K562 (cell line): ENCODE measurements around the gene ABHD16A. TPM values are rescaled to one million over a fixed set of nuclear protein-coding genes. Genes with fewer than 3 reads are reported as not detected.
A peak's percentile ranks its signal among the peaks of the same experiment; 100 is the strongest.

Experiments used
- COPS2 ChIP-seq: fragments of 450-650 bp; conservative IDR thresholded peaks from 2 replicates; pipeline ENCODE4 v1.6.1; 2016; ENCODE audit warnings: mild to moderate bottlenecking, moderate library complexity
- HLTF ChIP-seq: fragments of 450-650 bp; IDR thresholded peaks from 2 replicates; pipeline ENCODE4 v1.6.1; 2016
- KAT7 ChIP-seq: sonication (generic); formaldehyde crosslinking; IDR thresholded peaks from 2 replicates; pipeline ENCODE4 v1.8.0; 2022; ENCODE audit warnings: missing genetic modification reagents, mild to moderate bottlenecking, borderline replicate concordance
- SAFB ChIP-seq: fragments of 200-400 bp; formaldehyde crosslinking; IDR thresholded peaks from 2 replicates; pipeline ENCODE4 v1.6.1; 2017; ENCODE audit warnings: low read depth, low read length, borderline replicate concordance
- SIX5 ChIP-seq, 2 experiments: IDR thresholded peaks; 2 replicates each; pipeline ENCODE4 v1.6.1; 2011; ENCODE audit warnings: low read length in 2 of 2, borderline replicate concordance in 1 of 2, low read depth in 1 of 2, mild to moderate bottlenecking in 1 of 2, moderate library complexity in 1 of 2; ENCODE audit not compliant: insufficient read depth in 1 of 2
- TCF7 ChIP-seq: sonication (generic); IDR thresholded peaks from 2 replicates; pipeline ENCODE4 v1.6.1; 2016; ENCODE audit warnings: antibody characterized with exemption, borderline replicate concordance
- U2AF1 ChIP-seq: fragments of 200-400 bp; formaldehyde crosslinking; optimal IDR thresholded peaks from 2 replicates; pipeline ENCODE3; 2017; ENCODE audit warnings: mild to moderate bottlenecking, low read depth, low read length, moderate library complexity
- ZEB2 ChIP-seq: fragments of 450-650 bp; IDR thresholded peaks from 2 replicates; pipeline ENCODE4 v1.6.1; 2016
- ZNF561 ChIP-seq: fragments of 450-650 bp; formaldehyde crosslinking; conservative IDR thresholded peaks from 2 replicates; pipeline ENCODE4 v1.4.0; 2020; ENCODE audit warnings: mild to moderate bottlenecking, moderate library complexity
- ZNF764 ChIP-seq: fragments of 250-450 bp; sonication (Bioruptor Pico); IDR thresholded peaks from 2 replicates; pipeline ENCODE4 v1.4.0; 2020; ENCODE audit warnings: low read depth, mild to moderate bottlenecking, moderate library complexity
- ZNF780A ChIP-seq: fragments of 250-450 bp; sonication (Bioruptor Pico); IDR thresholded peaks from 2 replicates; pipeline ENCODE4 v1.5.0; 2021; ENCODE audit warnings: mild to moderate bottlenecking
- polyA plus RNA-seq, 8 experiments: library from polyadenylated mRNA; depleted of rRNA in 4 of 8; stranded (reverse) in 5 of 8; unstranded in 3 of 8; fragments of >200 nt; fragmentation: Nextera tagmentation in 2 of 8; fragmentation: Illumina TruSeq in 1 of 8; extraction: Ambion mirVana in 2 of 8; extraction: Trizol in 1 of 8; gene quantifications; 2 replicates each; pipeline versions ENCODE4 v1.2.1 to v1.2.3, GENCODE V29; 2011 to 2014; ENCODE audit warnings: inconsistent platforms in 1 of 8, missing spikeins in 1 of 8
- total RNA-seq, 7 experiments: library from RNA; depleted of rRNA in 6 of 7; stranded (reverse); fragments of >200 nt in 6 of 7; fragmentation: Illumina TruSeq in 2 of 7; extraction: Trizol in 2 of 7; gene quantifications; 2 replicates each; pipeline versions ENCODE4 v1.2.1 to v1.2.3, GENCODE V29; 2011 to 2021; ENCODE audit warnings: low replicate concordance in 1 of 7
- TF ChIP-seq, protein P1 (sequence below): sonication (generic); formaldehyde crosslinking; IDR thresholded peaks from 2 replicates; pipeline ENCODE4 v1.5.0; 2020; ENCODE audit warnings: missing genetic modification reagents
- TF ChIP-seq, protein P2 (sequence below): fragments of 250-450 bp; sonication (Bioruptor Pico); IDR thresholded peaks from 2 replicates; pipeline ENCODE4 v1.8.0; 2022; ENCODE audit warnings: inconsistent platforms, mild to moderate bottlenecking, moderate library complexity, borderline replicate concordance
- TF ChIP-seq, protein P3 (sequence below): fragments of 450-650 bp; IDR thresholded peaks from one replicate; pipeline ENCODE4 v1.6.1; 2018; ENCODE audit warnings: mild to moderate bottlenecking, moderate library complexity; ENCODE audit not compliant: partially characterized antibody
- TF ChIP-seq, protein P4 (sequence below): sonication (generic); formaldehyde crosslinking; IDR thresholded peaks from 2 replicates; pipeline ENCODE4 v1.8.0; 2022; ENCODE audit warnings: mild to moderate bottlenecking, missing genetic modification reagents, borderline replicate concordance
- TF ChIP-seq, protein P5 (sequence below): fragments of 450-650 bp; IDR thresholded peaks from 2 replicates; pipeline ENCODE4 v1.6.1; 2018; ENCODE audit not compliant: partially characterized antibody
- TF ChIP-seq, protein P6 (sequence below): sonication (generic); formaldehyde crosslinking; IDR thresholded peaks from 2 replicates; pipeline ENCODE4 v1.8.0; 2022; ENCODE audit warnings: mild to moderate bottlenecking, missing genetic modification reagents

ABHD16A gene
- total and polyA plus RNA-seq, 9 of the 15 experiments (the other 6 are each of a cell fraction or from before 2014, with no cell fraction given), result 25.8 to 120 (median 81.6) TPM

DNA sequence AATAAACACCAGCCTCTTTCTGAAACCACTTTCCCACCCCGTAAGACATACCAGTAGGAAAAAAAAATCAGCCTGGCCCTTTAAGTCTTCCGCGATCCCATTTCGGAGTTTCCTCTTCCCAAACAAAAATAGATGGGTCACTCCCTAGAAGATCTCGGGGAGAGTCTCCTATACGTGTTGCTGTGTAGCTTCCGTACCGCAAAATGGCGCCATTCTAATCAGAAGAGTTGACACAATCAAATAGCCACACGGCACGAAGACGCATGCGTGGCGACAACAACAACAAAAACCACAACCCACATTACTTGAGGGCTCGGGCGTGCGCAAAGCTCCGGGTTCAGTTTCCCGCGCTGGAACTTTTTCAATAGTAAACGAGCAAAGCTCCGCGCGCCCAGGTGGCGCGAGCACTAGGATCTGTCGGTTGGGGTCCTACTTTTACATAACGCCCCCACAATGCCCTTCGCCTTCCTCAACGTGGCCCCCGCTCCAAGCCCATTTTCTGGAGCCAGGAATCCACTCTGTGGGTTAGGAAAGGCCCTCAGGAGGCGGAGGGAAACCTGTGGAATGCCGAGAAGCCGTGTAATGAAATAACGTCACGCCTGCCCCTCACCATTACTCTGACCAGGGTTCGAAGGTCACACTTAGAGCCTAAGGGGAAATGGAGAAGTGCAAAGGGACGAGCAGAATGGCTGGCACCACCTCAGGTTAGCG is 38.2 kb downstream of the ABHD16A start, which contains the start of gene GPANK1 (continued):
- TF ChIP-seq, protein P1, sequence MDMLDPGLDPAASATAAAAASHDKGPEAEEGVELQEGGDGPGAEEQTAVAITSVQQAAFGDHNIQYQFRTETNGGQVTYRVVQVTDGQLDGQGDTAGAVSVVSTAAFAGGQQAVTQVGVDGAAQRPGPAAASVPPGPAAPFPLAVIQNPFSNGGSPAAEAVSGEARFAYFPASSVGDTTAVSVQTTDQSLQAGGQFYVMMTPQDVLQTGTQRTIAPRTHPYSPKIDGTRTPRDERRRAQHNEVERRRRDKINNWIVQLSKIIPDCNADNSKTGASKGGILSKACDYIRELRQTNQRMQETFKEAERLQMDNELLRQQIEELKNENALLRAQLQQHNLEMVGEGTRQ (CRISPR knock-in tag), result no peak
- TF ChIP-seq TCF7 (no peak), ZNF561 (CRISPR knock-in tag) (no peak), ZNF780A (CRISPR knock-in tag) (no peak), ZEB2 (peak; percentile 26; the same call in 1 of the 2 replicates), COPS2 (no peak), SIX5 (IDR thresholded peaks at IDR 0.05; ENCODE audit: borderline replicate concordance in 1 of 2, insufficient read depth in 1 of 2, low read depth in 1 of 2, low read length in 2 of 2) (peak in 1 of 2 experiments; percentile 3; a peak in 1 of 4 replicates), SAFB (no peak), ZNF764 (CRISPR knock-in tag) (no peak), U2AF1 (no peak), HLTF (peak; percentile 23; the same call in 1 of the 2 replicates), KAT7 (CRISPR knock-in tag) (peak; percentile 100)
- TF ChIP-seq, protein P2, sequence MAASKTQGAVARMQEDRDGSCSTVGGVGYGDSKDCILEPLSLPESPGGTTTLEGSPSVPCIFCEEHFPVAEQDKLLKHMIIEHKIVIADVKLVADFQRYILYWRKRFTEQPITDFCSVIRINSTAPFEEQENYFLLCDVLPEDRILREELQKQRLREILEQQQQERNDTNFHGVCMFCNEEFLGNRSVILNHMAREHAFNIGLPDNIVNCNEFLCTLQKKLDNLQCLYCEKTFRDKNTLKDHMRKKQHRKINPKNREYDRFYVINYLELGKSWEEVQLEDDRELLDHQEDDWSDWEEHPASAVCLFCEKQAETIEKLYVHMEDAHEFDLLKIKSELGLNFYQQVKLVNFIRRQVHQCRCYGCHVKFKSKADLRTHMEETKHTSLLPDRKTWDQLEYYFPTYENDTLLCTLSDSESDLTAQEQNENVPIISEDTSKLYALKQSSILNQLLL (CRISPR knock-in tag), result no peak
- TF ChIP-seq, protein P3, sequence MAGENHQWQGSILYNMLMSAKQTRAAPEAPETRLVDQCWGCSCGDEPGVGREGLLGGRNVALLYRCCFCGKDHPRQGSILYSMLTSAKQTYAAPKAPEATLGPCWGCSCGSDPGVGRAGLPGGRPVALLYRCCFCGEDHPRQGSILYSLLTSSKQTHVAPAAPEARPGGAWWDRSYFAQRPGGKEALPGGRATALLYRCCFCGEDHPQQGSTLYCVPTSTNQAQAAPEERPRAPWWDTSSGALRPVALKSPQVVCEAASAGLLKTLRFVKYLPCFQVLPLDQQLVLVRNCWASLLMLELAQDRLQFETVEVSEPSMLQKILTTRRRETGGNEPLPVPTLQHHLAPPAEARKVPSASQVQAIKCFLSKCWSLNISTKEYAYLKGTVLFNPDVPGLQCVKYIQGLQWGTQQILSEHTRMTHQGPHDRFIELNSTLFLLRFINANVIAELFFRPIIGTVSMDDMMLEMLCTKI, result no peak
- TF ChIP-seq, protein P4, sequence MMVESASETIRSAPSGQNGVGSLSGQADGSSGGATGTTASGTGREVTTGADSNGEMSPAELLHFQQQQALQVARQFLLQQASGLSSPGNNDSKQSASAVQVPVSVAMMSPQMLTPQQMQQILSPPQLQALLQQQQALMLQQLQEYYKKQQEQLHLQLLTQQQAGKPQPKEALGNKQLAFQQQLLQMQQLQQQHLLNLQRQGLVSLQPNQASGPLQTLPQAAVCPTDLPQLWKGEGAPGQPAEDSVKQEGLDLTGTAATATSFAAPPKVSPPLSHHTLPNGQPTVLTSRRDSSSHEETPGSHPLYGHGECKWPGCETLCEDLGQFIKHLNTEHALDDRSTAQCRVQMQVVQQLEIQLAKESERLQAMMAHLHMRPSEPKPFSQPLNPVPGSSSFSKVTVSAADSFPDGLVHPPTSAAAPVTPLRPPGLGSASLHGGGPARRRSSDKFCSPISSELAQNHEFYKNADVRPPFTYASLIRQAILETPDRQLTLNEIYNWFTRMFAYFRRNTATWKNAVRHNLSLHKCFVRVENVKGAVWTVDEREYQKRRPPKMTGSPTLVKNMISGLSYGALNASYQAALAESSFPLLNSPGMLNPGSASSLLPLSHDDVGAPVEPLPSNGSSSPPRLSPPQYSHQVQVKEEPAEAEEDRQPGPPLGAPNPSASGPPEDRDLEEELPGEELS, result peak; percentile 100
- TF ChIP-seq, protein P5, sequence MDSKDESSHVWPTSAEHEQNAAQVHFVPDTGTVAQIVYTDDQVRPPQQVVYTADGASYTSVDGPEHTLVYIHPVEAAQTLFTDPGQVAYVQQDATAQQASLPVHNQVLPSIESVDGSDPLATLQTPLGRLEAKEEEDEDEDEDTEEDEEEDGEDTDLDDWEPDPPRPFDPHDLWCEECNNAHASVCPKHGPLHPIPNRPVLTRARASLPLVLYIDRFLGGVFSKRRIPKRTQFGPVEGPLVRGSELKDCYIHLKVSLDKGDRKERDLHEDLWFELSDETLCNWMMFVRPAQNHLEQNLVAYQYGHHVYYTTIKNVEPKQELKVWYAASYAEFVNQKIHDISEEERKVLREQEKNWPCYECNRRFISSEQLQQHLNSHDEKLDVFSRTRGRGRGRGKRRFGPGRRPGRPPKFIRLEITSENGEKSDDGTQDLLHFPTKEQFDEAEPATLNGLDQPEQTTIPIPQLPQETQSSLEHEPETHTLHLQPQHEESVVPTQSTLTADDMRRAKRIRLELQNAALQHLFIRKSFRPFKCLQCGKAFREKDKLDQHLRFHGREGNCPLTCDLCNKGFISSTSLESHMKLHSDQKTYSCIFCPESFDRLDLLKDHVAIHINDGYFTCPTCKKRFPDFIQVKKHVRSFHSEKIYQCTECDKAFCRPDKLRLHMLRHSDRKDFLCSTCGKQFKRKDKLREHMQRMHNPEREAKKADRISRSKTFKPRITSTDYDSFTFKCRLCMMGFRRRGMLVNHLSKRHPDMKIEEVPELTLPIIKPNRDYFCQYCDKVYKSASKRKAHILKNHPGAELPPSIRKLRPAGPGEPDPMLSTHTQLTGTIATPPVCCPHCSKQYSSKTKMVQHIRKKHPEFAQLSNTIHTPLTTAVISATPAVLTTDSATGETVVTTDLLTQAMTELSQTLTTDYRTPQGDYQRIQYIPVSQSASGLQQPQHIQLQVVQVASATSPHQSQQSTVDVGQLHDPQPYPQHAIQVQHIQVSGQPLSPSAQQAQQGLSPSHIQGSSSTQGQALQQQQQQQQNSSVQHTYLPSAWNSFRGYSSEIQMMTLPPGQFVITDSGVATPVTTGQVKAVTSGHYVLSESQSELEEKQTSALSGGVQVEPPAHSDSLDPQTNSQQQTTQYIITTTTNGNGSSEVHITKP, result no peak
- TF ChIP-seq, protein P6, sequence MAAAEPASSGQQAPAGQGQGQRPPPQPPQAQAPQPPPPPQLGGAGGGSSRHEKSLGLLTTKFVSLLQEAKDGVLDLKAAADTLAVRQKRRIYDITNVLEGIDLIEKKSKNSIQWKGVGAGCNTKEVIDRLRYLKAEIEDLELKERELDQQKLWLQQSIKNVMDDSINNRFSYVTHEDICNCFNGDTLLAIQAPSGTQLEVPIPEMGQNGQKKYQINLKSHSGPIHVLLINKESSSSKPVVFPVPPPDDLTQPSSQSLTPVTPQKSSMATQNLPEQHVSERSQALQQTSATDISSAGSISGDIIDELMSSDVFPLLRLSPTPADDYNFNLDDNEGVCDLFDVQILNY (CRISPR knock-in tag), result no peak; the same call in none of the 2 replicates
